Pancreas (tissue), 10 donors: ENCODE results near the gene FYN. TPM values are rescaled to one million over a fixed set of nuclear protein-coding genes. Genes with fewer than 3 reads are reported as not detected.
A peak's percentile ranks its signal among the peaks of the same experiment; 100 is the strongest.

Source experiments
- ATAC-seq, 4 donors: fragments of 200-7000 bp; cut with Tn5 transposase; one replicate each; pipeline versions ENCODE4 v1.8.0 to v1.9.1; 2020; ENCODE audit warnings: mild to moderate bottlenecking in 4 of 4, moderate library complexity in 4 of 4
- DNase-seq, 6 donors: peaks; one replicate each; pipeline ENCODE4 v3.0.0-alpha.2; 2020
- FAIRE-seq: peaks from 2 replicates; lab custom pipeline; 2012; peaks lifted over from hg19 to GRCh38; lab: Jason Lieb, UNC
- H3K27ac ChIP-seq, 4 donors: fragments of 200-600 bp; sonication (generic); 1 replicate in 3 of 4; 2 replicates in 1 of 4; pipeline versions ENCODE4 v1.5.0 to v1.8.0; 2020
- H3K27me3 ChIP-seq, 4 donors: fragments of 200-600 bp; one replicate each; pipeline ENCODE4 v1.8.0; 2021
- H3K36me3 ChIP-seq, 3 donors: fragments of 200-600 bp; sonication (generic) in 1 of 3; one replicate each; pipeline versions ENCODE4 v1.5.0 to v1.8.0; 2020 to 2021
- H3K4me1 ChIP-seq, 3 donors: fragments of 200-600 bp; one replicate each; pipeline ENCODE4 v1.8.0; 2021
- H3K4me3 ChIP-seq, 4 donors: fragments of 200-600 bp; sonication (generic) in 2 of 4; one replicate each; pipeline versions ENCODE4 v1.5.0 to v1.8.0; 2020 to 2021
- H3K9me3 ChIP-seq, 4 donors: fragments of 200-600 bp; one replicate each; pipeline ENCODE4 v1.8.0; 2021
- CTCF ChIP-seq, 4 donors: fragments of 200-600 bp; sonication (generic) in 3 of 4; IDR thresholded peaks; one replicate each; pipeline versions ENCODE4 v1.5.0 to v1.8.0; 2021; ENCODE audit warnings: antibody characterized with exemption in 4 of 4
- WGBS, 2 donors: extraction: QIAGEN DNeasy Blood & Tissue Kit; methylation state at CpG; one replicate each; pipeline ENCODE4 v1.1.7; 2013; 5-methylcytosine and 5-hydroxymethylcytosine counted together
- intact Hi-C, 3 donors: fragments of 100-400 bp; cut with DNase I; formaldehyde crosslinking; loops; one replicate each; pipeline versions ENCODE4 v1.11.1 to v1.14.2; 2022
- polyA plus RNA-seq, 2 donors: library from polyadenylated mRNA; stranded (reverse); fragments of 200-250 nt; gene quantifications; one replicate each; pipeline ENCODE4 v1.2.3, GENCODE V29; 2013
- total RNA-seq, 6 donors: library from RNA; stranded (reverse); fragmentation: NEBNext Ultra II Directional in 4 of 6; extraction: Animal tissue kit (Norgen Biotek cat#: 25700) in 4 of 6; gene quantifications; one replicate each; pipeline versions ENCODE4 v1.2.1 to v1.2.4, GENCODE V29; 2021 to 2023
- donor health status: healthy with polysubstance abuse.
- donor health status: DM: no; HTN: no; CAD: no; lungs with moderate emphysema.
- donor health status: DM: no; HTN: no; CAD: no.
- donor health status: control.
- donor health status: control.
- donor health status: Bipolar disorder and iron deficiency.
- donor health status: DM: yes; HTN: yes; CAD: no.
- donor health status: DM: no; HTN: no; CAD: no.
- donor health status: DM: no; HTN: no; CAD: no.
- donor health status: DM: yes; HTN: yes; CAD: no.

FYN gene
- total and polyA plus RNA-seq, 8 donors, result 6.4 to 21.7 (median 11.9) TPM

DNA sequence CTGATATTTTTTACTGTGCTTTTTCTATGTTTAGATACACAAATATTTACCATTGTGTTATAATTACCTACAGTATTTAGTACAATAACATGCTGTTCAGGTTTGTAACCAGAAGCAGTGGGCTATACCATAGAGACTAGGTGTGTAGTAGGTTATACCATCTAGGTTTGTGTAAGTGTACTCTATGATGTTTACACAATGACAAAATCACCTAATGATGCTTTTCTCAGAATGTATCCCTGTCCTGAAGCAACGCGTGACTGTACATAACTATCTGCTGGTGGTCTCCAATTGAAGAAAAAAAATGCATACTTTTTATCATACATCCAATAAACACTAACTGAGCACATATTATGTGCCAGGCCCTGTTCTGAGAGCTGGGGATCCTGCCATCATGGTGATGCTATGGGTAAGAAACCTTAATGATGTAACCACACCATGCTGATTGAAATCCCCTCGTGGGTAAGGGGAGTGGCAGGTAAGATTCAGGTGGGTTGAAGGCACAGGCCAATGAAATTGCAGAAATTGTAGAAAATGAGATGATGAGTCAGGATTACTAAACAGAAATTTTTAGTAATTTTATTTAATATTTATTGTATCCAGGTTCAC is 76.8 kb downstream of the FYN start:
- no peak overlapping the region for H3K27ac ChIP-seq
- no peak for FAIRE-seq
- no peak for DNase-seq
- WGBS, 2 donors, result 78 to 86% methylated on average over 3 of the region's 3 CpGs
- no peak for ATAC-seq
- TF ChIP-seq CTCF (IDR thresholded peaks at IDR 0.05), result no peak
- no peak overlapping the region for H3K4me3 ChIP-seq
- H3K36me3 ChIP-seq, result no peaks in the 10 kb centered on the region
- H3K27me3 ChIP-seq, result no peaks in the 10 kb centered on the region
- H3K4me1 ChIP-seq, result no peaks in the 10 kb centered on the region
- H3K9me3 ChIP-seq, result no peaks in the 10 kb centered on the region
- intact Hi-C loops, result no loop called here

- H3K4me1 ChIP-seq, result no peaks in the 10 kb centered on the region
- TF ChIP-seq CTCF (IDR thresholded peaks at IDR 0.05), result no peak
- H3K27ac ChIP-seq, result no peak overlapping the region
- H3K9me3 ChIP-seq, result no peaks in the 10 kb centered on the region
- H3K36me3 ChIP-seq, result no peaks in the 10 kb centered on the region
- no peak overlapping the region for H3K4me3 ChIP-seq
- DNase-seq (no peak), FAIRE-seq (no peak), ATAC-seq (no peak)
- intact Hi-C loops, result no loop called here
- 87 to 88% methylated on average over 2 of the region's 2 CpGs for WGBS, 2 donors
- H3K27me3 ChIP-seq, result no peaks in the 10 kb centered on the region
Measured at GRCh38 chr6:111795558-111795957, 77.7 kb downstream of the FYN start.

DNA sequence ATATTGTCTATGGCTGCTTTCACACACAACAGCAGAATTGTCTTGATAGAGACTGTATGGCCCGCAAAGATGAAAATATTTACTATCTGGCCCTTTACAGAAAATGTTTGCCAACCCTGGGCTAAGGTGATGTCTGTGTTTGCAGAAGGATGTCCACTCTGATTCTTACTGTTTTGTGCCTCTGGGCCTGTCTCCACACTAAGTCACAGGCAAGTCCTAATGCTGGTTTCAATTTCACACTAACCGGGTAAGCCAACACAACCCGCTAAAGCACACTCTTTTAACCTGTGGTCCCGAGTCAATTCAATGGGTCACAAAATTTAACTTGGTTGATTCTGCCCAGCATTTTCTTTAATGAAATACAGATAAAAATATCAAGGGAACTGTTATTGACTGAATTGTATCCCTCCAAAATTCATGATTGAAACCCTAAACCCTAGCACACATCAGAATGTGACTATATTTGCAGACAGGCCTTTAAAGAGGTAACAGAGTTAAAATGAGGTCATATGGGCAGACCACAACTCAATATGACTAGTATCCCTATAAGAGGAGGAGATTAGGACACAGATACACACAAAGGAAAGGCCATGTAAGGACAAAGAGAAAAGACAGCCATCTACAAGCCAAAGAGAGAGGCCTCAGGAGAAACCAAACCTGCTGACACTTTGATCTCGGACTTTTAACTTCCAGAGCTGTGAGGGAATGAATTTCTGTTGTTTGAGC is 78.4 kb downstream of the FYN start:
- H3K27ac ChIP-seq, result no peak overlapping the region
- no peaks in the 10 kb centered on the region for H3K4me1 ChIP-seq
- H3K27me3 ChIP-seq, result no peaks in the 10 kb centered on the region
- FAIRE-seq (no peak), ATAC-seq (no peak), DNase-seq (no peak)
- 87 to 93% methylated on average over 5 of the region's 5 CpGs for WGBS, 2 donors
- H3K36me3 ChIP-seq, result no peaks in the 10 kb centered on the region
- no peak overlapping the region for H3K4me3 ChIP-seq
- no peak for TF ChIP-seq CTCF (IDR thresholded peaks at IDR 0.05)
- intact Hi-C loops, result no loop called here
- no peaks in the 10 kb centered on the region for H3K9me3 ChIP-seq

DNA sequence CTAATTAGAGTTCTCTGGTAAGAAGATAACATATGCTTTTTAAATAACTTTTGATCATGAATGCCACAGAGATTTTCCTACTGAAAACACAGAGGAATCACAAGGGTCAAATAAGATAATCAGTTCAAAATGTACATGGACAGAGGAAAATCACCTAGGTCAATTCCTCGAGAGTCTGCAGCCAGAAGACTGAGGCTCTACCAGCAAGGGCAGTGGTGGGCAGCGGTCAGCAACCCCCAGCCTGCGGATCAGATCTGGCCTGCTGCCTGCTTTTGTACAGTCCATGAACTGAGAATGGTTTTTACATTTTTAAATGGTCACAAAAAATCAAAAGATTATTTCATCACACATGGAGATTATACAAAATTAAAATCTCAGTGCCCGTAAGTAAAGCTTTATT is 79.0 kb downstream of the FYN start:
- Histone ChIP-seq H3K9me3 (no peaks in the 10 kb centered on the region), H3K36me3 (no peaks in the 10 kb centered on the region), H3K27ac (no peak overlapping the region), H3K4me3 (no peak overlapping the region), H3K4me1 (no peaks in the 10 kb centered on the region), H3K27me3 (no peaks in the 10 kb centered on the region)
- no peak for TF ChIP-seq CTCF (IDR thresholded peaks at IDR 0.05)
- DNase-seq (no peak), ATAC-seq (no peak), FAIRE-seq (no peak)
- intact Hi-C loops, result no loop called here
- WGBS, 2 donors, result 89 to 92% methylated on average over 4 of the region's 4 CpGs

DNA sequence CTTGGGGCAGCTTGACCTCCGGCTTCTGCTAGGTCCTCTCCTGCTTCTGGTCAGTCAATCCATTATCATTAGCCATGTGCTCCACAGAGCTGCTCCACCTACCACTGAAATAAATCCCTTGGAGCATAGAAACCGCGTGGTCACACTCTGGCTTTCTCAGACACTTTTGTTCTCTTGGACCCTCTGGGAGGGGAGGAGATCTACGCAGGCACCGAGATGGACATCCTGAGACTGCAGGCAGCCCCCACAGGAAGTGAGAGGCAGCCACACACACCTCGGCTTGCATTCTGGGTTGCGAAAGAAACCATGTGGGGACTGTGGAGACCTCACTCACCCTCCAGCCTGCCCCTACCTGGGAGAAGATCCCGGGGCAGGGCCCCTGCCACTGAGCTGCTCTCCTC is 79.5 kb downstream of the FYN start:
- intact Hi-C loops, result no loop called here
- FAIRE-seq, result no peak

More for the DNA sequence above, 79.5 kb downstream of the FYN start:
- WGBS, 2 donors, result 77 to 83% methylated on average over 8 of the region's 8 CpGs
- Histone ChIP-seq H3K27ac (no peak overlapping the region), H3K9me3 (no peaks in the 10 kb centered on the region), H3K27me3 (no peaks in the 10 kb centered on the region), H3K4me1 (no peaks in the 10 kb centered on the region), H3K4me3 (no peak overlapping the region), H3K36me3 (no peaks in the 10 kb centered on the region)
- no peak for TF ChIP-seq CTCF (IDR thresholded peaks at IDR 0.05)
- ATAC-seq (peak in 1 of 4 donors; percentile 43), DNase-seq (no peak)
